Neural crest cell (in vitro differentiated cells): ENCODE measurements around the gene RPS18. TPM values are rescaled to one million over a fixed set of nuclear protein-coding genes. Genes with fewer than 3 reads are reported as not detected.
"Not testable (repeated sequence)": the region's sequence is repeated elsewhere in the genome, so short reads cannot be mapped to it uniquely, and the experiment has no call there.

ENCODE experiments used
- DNase-seq: peaks from one replicate; pipeline ENCODE4 v3.0.0; 2021; ENCODE audit warnings: low read depth, mixed read lengths, low spot score
- H3K27ac Mint-ChIP-seq: one replicate; pipeline ENCODE4 v1.8.0; 2021; ENCODE audit warnings: mild to moderate bottlenecking, mixed read lengths; ENCODE audit not compliant: unreplicated experiment
- H3K27me3 Mint-ChIP-seq: 2 replicates; pipeline ENCODE4 v1.8.0; 2021; ENCODE audit warnings: low read depth, mild to moderate bottlenecking, mixed read lengths
- H3K36me3 Mint-ChIP-seq: 2 replicates; pipeline ENCODE4 v1.8.0; 2021; ENCODE audit warnings: low read depth, mild to moderate bottlenecking, mixed read lengths
- H3K4me1 Mint-ChIP-seq: 2 replicates; pipeline ENCODE4 v1.8.0; 2021; ENCODE audit warnings: mixed read lengths
- H3K4me3 Mint-ChIP-seq: one replicate; pipeline ENCODE4 v1.8.0; 2021; ENCODE audit warnings: mild to moderate bottlenecking, mixed read lengths
- H3K9me3 Mint-ChIP-seq: 2 replicates; pipeline ENCODE4 v1.8.0; 2021; ENCODE audit warnings: mixed read lengths
- long read RNA-seq: library from polyadenylated mRNA; unstranded; transcript quantifications from one replicate; pipeline ENCODE4 v2.0.0, GENCODE V29; 2020
- total RNA-seq: library from RNA; stranded (reverse); gene quantifications from 2 replicates; pipeline ENCODE4 v1.2.1, GENCODE V29; 2021
- TF ChIP-seq, protein P1 (sequence below): fragments of 200-600 bp; sonication (generic); conservative IDR thresholded peaks from 2 replicates; pipeline ENCODE4 v1.5.0; 2021; ENCODE audit warnings: antibody characterized with exemption, mild to moderate bottlenecking

Gene RPS18
- 2,299 and 2,407 TPM in 2 replicates for total RNA-seq
- long read RNA-seq, transcript RPS18-236 (5 exons, 996 nt) = minor isoform, 6 of 607 reads
- long read RNA-seq, transcript RPS18-230 (6 exons, 613 nt) = major isoform, 589 of 607 reads
- long read RNA-seq, partial matches to known transcripts = 4 of 607 reads
- long read RNA-seq, other reads (novel, unspliced or antisense) = 5 of 607 reads

- Mint-ChIP-seq H3K36me3 (peaks cover 20% of the 10 kb centered on the region), H3K4me1 (peaks cover 56% of the 10 kb centered on the region)
Observed at GRCh38 chr6:33271468-33272274, at the start of gene RPS18, which contains the start of gene VPS52. RPS18 (plus strand) TSS chr6:33272075; CDS start chr6:33272120, 45 bp downstream. VPS52 (minus strand) TSS chr6:33271876; CDS start chr6:33271675, 201 bp downstream.

DNA sequence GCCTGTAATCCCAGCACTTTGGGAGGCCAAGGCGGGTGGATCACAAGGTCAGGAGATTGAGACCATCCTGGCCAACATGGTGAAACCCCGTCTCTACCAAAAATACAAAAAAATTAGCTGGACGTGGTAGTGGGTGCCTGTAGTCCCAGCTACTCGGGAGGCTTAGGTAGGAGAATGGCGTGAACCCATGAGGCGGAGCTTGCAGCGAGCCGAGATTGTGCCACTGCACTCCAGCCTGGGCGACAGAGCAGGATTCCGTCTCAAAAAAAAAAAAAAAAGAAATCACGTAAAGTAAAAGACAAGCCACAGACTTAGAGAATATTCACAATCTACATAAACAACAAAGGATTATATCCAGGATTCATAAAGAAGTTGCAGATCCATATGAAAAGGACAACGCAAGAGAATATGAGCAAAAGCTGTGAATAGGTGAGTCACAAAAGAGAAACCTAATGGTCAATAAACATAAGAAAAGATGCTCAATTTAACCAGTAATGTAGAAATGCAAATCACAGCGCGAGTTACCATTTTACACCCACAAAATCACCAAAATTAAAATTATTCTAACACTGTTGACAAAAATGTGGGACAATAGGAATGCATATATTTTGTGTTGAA lies 45.3 kb upstream of the RPS18 start:
- H3K4me1 Mint-ChIP-seq, H3K27ac Mint-ChIP-seq, H3K9me3 Mint-ChIP-seq, H3K36me3 Mint-ChIP-seq, DNase-seq, H3K4me3 Mint-ChIP-seq: not testable (repeated sequence)
- H3K27me3 Mint-ChIP-seq = peaks cover 64% of the 10 kb centered on the region

More at GRCh38 chr6:33271468-33272274, at the start of gene RPS18, which contains the start of gene VPS52:
- peak; percentile 87 for DNase-seq
- H3K4me3 Mint-ChIP-seq = peak within 1 kb of the TSS; percentile 97
- TF ChIP-seq, protein P1, sequence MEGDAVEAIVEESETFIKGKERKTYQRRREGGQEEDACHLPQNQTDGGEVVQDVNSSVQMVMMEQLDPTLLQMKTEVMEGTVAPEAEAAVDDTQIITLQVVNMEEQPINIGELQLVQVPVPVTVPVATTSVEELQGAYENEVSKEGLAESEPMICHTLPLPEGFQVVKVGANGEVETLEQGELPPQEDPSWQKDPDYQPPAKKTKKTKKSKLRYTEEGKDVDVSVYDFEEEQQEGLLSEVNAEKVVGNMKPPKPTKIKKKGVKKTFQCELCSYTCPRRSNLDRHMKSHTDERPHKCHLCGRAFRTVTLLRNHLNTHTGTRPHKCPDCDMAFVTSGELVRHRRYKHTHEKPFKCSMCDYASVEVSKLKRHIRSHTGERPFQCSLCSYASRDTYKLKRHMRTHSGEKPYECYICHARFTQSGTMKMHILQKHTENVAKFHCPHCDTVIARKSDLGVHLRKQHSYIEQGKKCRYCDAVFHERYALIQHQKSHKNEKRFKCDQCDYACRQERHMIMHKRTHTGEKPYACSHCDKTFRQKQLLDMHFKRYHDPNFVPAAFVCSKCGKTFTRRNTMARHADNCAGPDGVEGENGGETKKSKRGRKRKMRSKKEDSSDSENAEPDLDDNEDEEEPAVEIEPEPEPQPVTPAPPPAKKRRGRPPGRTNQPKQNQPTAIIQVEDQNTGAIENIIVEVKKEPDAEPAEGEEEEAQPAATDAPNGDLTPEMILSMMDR = peak; percentile 28
- peak within 1 kb of the TSS; percentile 100 for H3K27ac Mint-ChIP-seq
- no peaks in the 10 kb centered on the region for H3K27me3 Mint-ChIP-seq
- H3K9me3 Mint-ChIP-seq = no peaks in the 10 kb centered on the region

- TF ChIP-seq, protein P1 = no peak
- Mint-ChIP-seq H3K27me3 (peaks cover 59% of the 10 kb centered on the region), H3K36me3 (no peaks in the 10 kb centered on the region), H3K4me3 (no peak overlapping the region), H3K27ac (no peak overlapping the region), H3K9me3 (no peaks in the 10 kb centered on the region), H3K4me1 (peaks cover 8% of the 10 kb centered on the region)
- DNase-seq = no peak
Observed at GRCh38 chr6:33235221-33235634, 36.6 kb upstream of the RPS18 start.

DNA sequence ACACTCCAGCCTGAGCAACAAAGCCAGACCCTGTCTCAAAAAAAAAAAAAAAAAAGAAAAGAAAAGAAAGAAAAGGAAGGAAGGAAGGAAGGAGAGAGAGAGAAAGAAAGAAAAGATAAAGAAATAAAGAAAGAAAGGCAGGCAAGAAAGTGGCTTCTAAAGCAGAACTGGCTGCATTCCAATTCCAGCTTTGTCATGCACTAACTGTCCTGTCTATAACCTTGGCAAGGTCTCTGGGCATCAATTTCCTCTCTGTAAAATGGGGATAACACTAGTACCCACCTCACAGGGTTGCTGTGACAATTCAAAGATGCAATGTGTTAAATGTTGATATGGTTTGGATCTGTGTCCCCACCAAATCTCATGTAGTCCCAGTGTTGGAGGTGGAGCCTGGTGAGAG lies 35.5 kb upstream of the RPS18 start:
- no peaks in the 10 kb centered on the region for H3K9me3 Mint-ChIP-seq
- H3K36me3 Mint-ChIP-seq = no peaks in the 10 kb centered on the region
- DNase-seq = no peak
- TF ChIP-seq, protein P1 = no peak
- H3K4me1 Mint-ChIP-seq = peaks cover 8% of the 10 kb centered on the region
- peaks cover 62% of the 10 kb centered on the region for H3K27me3 Mint-ChIP-seq
- no peak overlapping the region for H3K27ac Mint-ChIP-seq
- H3K4me3 Mint-ChIP-seq = no peak overlapping the region

GRCh38 chr6:33236852-33237251 lies 35.0 kb upstream of the RPS18 start:
- Mint-ChIP-seq H3K27me3 (peaks cover 63% of the 10 kb centered on the region), H3K27ac (no peak overlapping the region), H3K4me1 (peaks cover 8% of the 10 kb centered on the region), H3K4me3 (no peak overlapping the region), H3K9me3 (no peaks in the 10 kb centered on the region), H3K36me3 (no peaks in the 10 kb centered on the region)
- TF ChIP-seq, protein P1 = no peak
- no peak for DNase-seq
